Prostate gland (tissue), 2 donors: ENCODE measurements around the gene VAV3.

Experiments used
- CTCF ChIP-seq, 4 experiments: fragments of 200-600 bp in 2 of 4; fragments of 450-650 bp in 2 of 4; sonication (generic) in 2 of 4; IDR thresholded peaks; 1 replicate in 3 of 4; 2 replicates in 1 of 4; pipeline ENCODE4 v1.5.1; 2016 to 2019; ENCODE audit warnings: antibody characterized with exemption in 4 of 4, mild to moderate bottlenecking in 2 of 4, moderate library complexity in 2 of 4
- POLR2A ChIP-seq: fragments of 450-650 bp; IDR thresholded peaks from one replicate; pipeline ENCODE4 v1.6.1; 2016; ENCODE audit warnings: antibody characterized with exemption, mild to moderate bottlenecking

- TF ChIP-seq CTCF (IDR thresholded peaks at IDR 0.05): no peak
- no peak for TF ChIP-seq POLR2A
Measured at GRCh38 chr1:107653005-107653404, 312.0 kb downstream of the VAV3 start.
